GM12801 (cell line): ENCODE data around the gene ZC3HAV1L.

Experiments
- CTCF ChIP-seq: IDR thresholded peaks from one replicate; pipeline ENCODE4 v1.5.1; 2011; ENCODE audit warnings: control low read depth; ENCODE audit not compliant: insufficient read length; ENCODE audit errors: extremely low read depth

Gene ZC3HAV1L

GRCh38 chr7:138999414-138999813 lies 36.4 kb downstream of the ZC3HAV1L start:
- no peak for TF ChIP-seq CTCF

- TF ChIP-seq CTCF, result no peak
Measured at GRCh38 chr7:138992052-138992531, 43.8 kb downstream of the ZC3HAV1L start.

- no peak for TF ChIP-seq CTCF
Measured at GRCh38 chr7:138987686-138988085, 48.2 kb downstream of the ZC3HAV1L start.

GRCh38 chr7:138982204-138982623 lies 53.6 kb downstream of the ZC3HAV1L start:
- no peak for TF ChIP-seq CTCF

- no peak for TF ChIP-seq CTCF
Measured at GRCh38 chr7:138981332-138982203, 54.3 kb downstream of the ZC3HAV1L start, which contains the start of gene KIAA1549. Gene KIAA1549 (minus strand): TSS chr7:138981389. CDS start chr7:138981269, 120 bp downstream.

- TF ChIP-seq CTCF, result no peak
Measured at GRCh38 chr7:138980563-138981291, 55.1 kb downstream of the ZC3HAV1L start.

GRCh38 chr7:138979988-138980562 lies 55.8 kb downstream of the ZC3HAV1L start:
- no peak for TF ChIP-seq CTCF
